Measurements from ENCODE around the gene CALCR. TPM values are rescaled to one million over a fixed set of nuclear protein-coding genes. Genes with fewer than 3 reads are reported as not detected.

The CALCR gene
- total and polyA plus RNA-seq, 2 donors (not counting 1 experiment from before 2014, with no cell fraction given): not detected

GRCh38 chr7:93402944-93403343 is 171.6 kb downstream of the CALCR start:
- no peak overlapping the region for H3K4me3 ChIP-seq (ENCODE audit: control extremely low read depth in 1 of 5, extremely low read depth in 1 of 5, insufficient read depth in 1 of 5, low read depth in 2 of 5, low read length in 4 of 5)
- whole genome bisulfite sequencing (ENCODE audit: insufficient coverage): 93% methylated on average over 2 of the region's 5 CpGs
- TF ChIP-seq EZH2 (IDR thresholded peaks at IDR 0.05; ENCODE audit: borderline replicate concordance, insufficient read depth, low read depth, low read length, poor library complexity, severe bottlenecking) (no peak), CTCF (IDR thresholded peaks at IDR 0.05) (no peak)
- H3K36me3 ChIP-seq (replicated peaks in 1 of 2; ENCODE audit: control extremely low read depth in 1 of 2, control insufficient read depth in 1 of 2, extremely low read depth in 1 of 2, insufficient read depth in 2 of 2, low read length in 1 of 2): no peaks in the 10 kb centered on the region
- ChIA-PET POLR2A (no interaction called here), CTCF (no interaction called here)
- no peak overlapping the region for H3K27ac Mint-ChIP-seq
- no peak overlapping the region for H2AFZ ChIP-seq (ENCODE audit: insufficient read depth, low read depth, low read length, poor library complexity, severe bottlenecking)
- H3K9me3 ChIP-seq (ENCODE audit: control extremely low read depth in 1 of 3, control insufficient read depth in 2 of 3, insufficient read depth in 1 of 3, low read length in 2 of 3): peaks cover 1 to 9% (median 5%) of the 10 kb centered on the region in 3 donors
- H3K27ac ChIP-seq (ENCODE audit: low read length in 2 of 2): no peak overlapping the region
- H3K4me3 Mint-ChIP-seq: no peak overlapping the region
- ATAC-seq (ENCODE audit: low read depth): no peak
- H3K4me1 ChIP-seq (ENCODE audit: control insufficient read depth in 2 of 2, insufficient read depth in 2 of 2, low read length in 2 of 2): no peaks in the 10 kb centered on the region
- no peak overlapping the region for H3K9ac ChIP-seq (ENCODE audit: low read length)
- no peaks in the 10 kb centered on the region for H3K79me2 ChIP-seq (ENCODE audit: control insufficient read depth, insufficient read depth, low read length)
- H3K27me3 ChIP-seq (replicated peaks in 1 of 4; ENCODE audit: control extremely low read depth in 1 of 4, control insufficient read depth in 3 of 4, insufficient read depth in 4 of 4, low read length in 3 of 4): no peaks in the 10 kb centered on the region
- H3K4me1 Mint-ChIP-seq: no peaks in the 10 kb centered on the region
- H3K4me2 ChIP-seq (replicated peaks; ENCODE audit: low read depth, low read length, poor library complexity, severe bottlenecking): no peak overlapping the region
- H3K27me3 Mint-ChIP-seq: peaks cover 3% of the 10 kb centered on the region
- DNase-seq: no peak
- intact Hi-C loops (cut with micrococcal nuclease): loop anchor here (10.0 kb wide), 1 partner anchor 62 kb away; no protein-coding TSS in a partner anchor
- peaks cover 9% of the 10 kb centered on the region for H3K9me3 Mint-ChIP-seq (ENCODE audit: insufficient read depth)
- H4K20me1 ChIP-seq (ENCODE audit: control insufficient read depth, insufficient read depth, low read length, poor library complexity, severe bottlenecking): no peaks in the 10 kb centered on the region

- Histone ChIP-seq H4K20me1 (ENCODE audit: control insufficient read depth, insufficient read depth, low read length, poor library complexity, severe bottlenecking) (no peaks in the 10 kb centered on the region), H3K4me2 (replicated peaks; ENCODE audit: low read depth, low read length, poor library complexity, severe bottlenecking) (no peak overlapping the region), H3K27ac (ENCODE audit: low read length in 2 of 2) (no peak overlapping the region), H2AFZ (ENCODE audit: insufficient read depth, low read depth, low read length, poor library complexity, severe bottlenecking) (no peak overlapping the region), H3K9ac (ENCODE audit: low read length) (no peak overlapping the region), H3K79me2 (ENCODE audit: control insufficient read depth, insufficient read depth, low read length) (no peaks in the 10 kb centered on the region), H3K4me3 (ENCODE audit: control extremely low read depth in 1 of 5, extremely low read depth in 1 of 5, insufficient read depth in 1 of 5, low read depth in 2 of 5, low read length in 4 of 5) (no peak overlapping the region), H3K4me1 (ENCODE audit: control insufficient read depth in 2 of 2, insufficient read depth in 2 of 2, low read length in 2 of 2) (no peaks in the 10 kb centered on the region), H3K27me3 (replicated peaks in 1 of 4; ENCODE audit: control extremely low read depth in 1 of 4, control insufficient read depth in 3 of 4, insufficient read depth in 4 of 4, low read length in 3 of 4) (no peaks in the 10 kb centered on the region), H3K36me3 (replicated peaks in 1 of 2; ENCODE audit: control extremely low read depth in 1 of 2, control insufficient read depth in 1 of 2, extremely low read depth in 1 of 2, insufficient read depth in 2 of 2, low read length in 1 of 2) (no peaks in the 10 kb centered on the region), H3K9me3 (ENCODE audit: control extremely low read depth in 1 of 3, control insufficient read depth in 2 of 3, insufficient read depth in 1 of 3, low read length in 2 of 3) (peaks cover 0 to 1% (median 0%) of the 10 kb centered on the region in 3 donors)
- POLR2A ChIA-PET: no interaction called here
- DNase-seq: no peak
- Mint-ChIP-seq H3K27me3 (peaks cover 6% of the 10 kb centered on the region), H3K4me1 (no peaks in the 10 kb centered on the region), H3K9me3 (ENCODE audit: insufficient read depth) (no peaks in the 10 kb centered on the region), H3K4me3 (no peak overlapping the region), H3K27ac (no peak overlapping the region)
- ATAC-seq (ENCODE audit: low read depth): no peak
- CTCF ChIA-PET: no interaction called here
- WGBS (ENCODE audit: insufficient coverage): 84% methylated on average over 2 of the region's 3 CpGs
- TF ChIP-seq EZH2 (IDR thresholded peaks at IDR 0.05; ENCODE audit: borderline replicate concordance, insufficient read depth, low read depth, low read length, poor library complexity, severe bottlenecking) (no peak), CTCF (IDR thresholded peaks at IDR 0.05) (no peak)
- intact Hi-C loops (cut with micrococcal nuclease): loop anchor here (10.0 kb wide), 1 partner anchor 65 kb away; no protein-coding TSS in a partner anchor
Observed at GRCh38 chr7:93399642-93400041, 174.9 kb downstream of the CALCR start.
